ENCODE results near the gene NEDD4L.

GRCh38 chr18:58367425-58368140 is 323.6 kb downstream of the NEDD4L start:
- TF ChIP-seq ZFP3 (CRISPR knock-in tag; IDR thresholded peaks at IDR 0.05): no peak
- TF ChIP-seq RARB (CRISPR knock-in tag; IDR thresholded peaks at IDR 0.05): no peak
- no peak for TF ChIP-seq ZNF565 (CRISPR knock-in tag; conservative IDR thresholded peaks at IDR 0.05; ENCODE audit: low read depth)
- TF ChIP-seq ZFP30 (CRISPR knock-in tag; IDR thresholded peaks at IDR 0.05): no peak
- TF ChIP-seq ZNF70 (CRISPR knock-in tag; IDR thresholded peaks at IDR 0.05): no peak
